Liver (tissue), 9 donors: Measurements from ENCODE around the gene ATP6V1F. TPM values are rescaled to one million over a fixed set of nuclear protein-coding genes. Genes with fewer than 3 reads are reported as not detected.

Experiments
- DNase-seq: peaks from one replicate; pipeline ENCODE4 v3.0.0-alpha.2; 2017; ENCODE audit warnings: low spot score
- H3K27ac ChIP-seq, 2 donors: one replicate each; pipeline ENCODE4 v1.7.0; 2013; ENCODE audit warnings: inconsistent platforms in 2 of 2, low read length in 2 of 2, control low read depth in 1 of 2, low read depth in 1 of 2, mild to moderate bottlenecking in 1 of 2
- H3K27me3 ChIP-seq, 4 donors: one replicate each; pipeline versions ENCODE4 v1.6.1 to v1.7.0; 2013; ENCODE audit warnings: low read length in 3 of 4, inconsistent platforms in 1 of 4, mild to moderate bottlenecking in 1 of 4, moderate library complexity in 1 of 4; ENCODE audit not compliant: control insufficient read depth in 4 of 4, insufficient read depth in 4 of 4
- H3K36me3 ChIP-seq, 4 donors: one replicate each; pipeline versions ENCODE4 v1.6.1 to v1.7.0; 2013; ENCODE audit warnings: low read length in 3 of 4, mild to moderate bottlenecking in 3 of 4, low read depth in 1 of 4, moderate library complexity in 1 of 4; ENCODE audit not compliant: control insufficient read depth in 4 of 4, insufficient read depth in 3 of 4
- H3K4me1 ChIP-seq, 4 donors: one replicate each; pipeline versions ENCODE4 v1.6.1 to v1.7.0; 2013; ENCODE audit warnings: low read length in 3 of 4, mild to moderate bottlenecking in 3 of 4, moderate library complexity in 1 of 4; ENCODE audit not compliant: control insufficient read depth in 4 of 4, insufficient read depth in 4 of 4
- H3K4me3 ChIP-seq, 3 donors: one replicate each; pipeline versions ENCODE4 v1.6.1 to v1.7.0; 2013; ENCODE audit warnings: low read length in 3 of 3, control low read depth in 1 of 3, low read depth in 1 of 3, mild to moderate bottlenecking in 1 of 3
- H3K9ac ChIP-seq, 2 donors: one replicate each; pipeline ENCODE4 v1.7.0; 2013; ENCODE audit warnings: low read length in 2 of 2, mild to moderate bottlenecking in 2 of 2, moderate library complexity in 2 of 2, control low read depth in 1 of 2, low read depth in 1 of 2
- H3K9me3 ChIP-seq, 4 donors: one replicate each; pipeline versions ENCODE4 v1.6.1 to v1.7.0; 2013; ENCODE audit warnings: low read length in 3 of 4; ENCODE audit not compliant: control insufficient read depth in 4 of 4
- ATF3 ChIP-seq: IDR thresholded peaks from 2 replicates; pipeline ENCODE4 v1.6.1; 2016; ENCODE audit warnings: antibody characterized with exemption
- CTCF ChIP-seq: fragments of 150-350 bp; IDR thresholded peaks from 2 replicates; pipeline ENCODE4 v1.5.1; 2017; ENCODE audit warnings: improper control_type of control experiment, low read depth, low read length; ENCODE audit not compliant: missing input control
- EGR1 ChIP-seq, 2 donors: IDR thresholded peaks; 2 replicates each; pipeline ENCODE4 v1.6.1; 2016 to 2018; ENCODE audit warnings: antibody characterized with exemption in 2 of 2, low read depth in 2 of 2
- FOXA1 ChIP-seq: IDR thresholded peaks from 2 replicates; pipeline ENCODE4 v1.6.1; 2016; ENCODE audit warnings: antibody characterized with exemption
- FOXA2 ChIP-seq: IDR thresholded peaks from 2 replicates; pipeline ENCODE4 v1.6.1; 2016; ENCODE audit warnings: antibody characterized with exemption
- GABPA ChIP-seq, 2 donors: IDR thresholded peaks in 1 of 2; conservative IDR thresholded peaks in 1 of 2; 2 replicates each; pipeline ENCODE4 v1.6.1; 2016; ENCODE audit warnings: antibody characterized with exemption in 2 of 2, mild to moderate bottlenecking in 1 of 2, moderate library complexity in 1 of 2
- HNF4A ChIP-seq, 2 donors: conservative IDR thresholded peaks; 2 replicates each; pipeline ENCODE4 v1.6.1; 2016; ENCODE audit warnings: antibody characterized with exemption in 2 of 2, mild to moderate bottlenecking in 2 of 2
- HNF4G ChIP-seq: IDR thresholded peaks from 2 replicates; pipeline ENCODE4 v1.6.1; 2016; ENCODE audit warnings: antibody characterized with exemption
- MAX ChIP-seq: IDR thresholded peaks from 2 replicates; pipeline ENCODE4 v1.6.1; 2016; ENCODE audit warnings: antibody characterized with exemption
- REST ChIP-seq: IDR thresholded peaks from 2 replicates; pipeline ENCODE4 v1.6.1; 2016; ENCODE audit warnings: antibody characterized with exemption, mild to moderate bottlenecking
- SP1 ChIP-seq: IDR thresholded peaks from 2 replicates; pipeline ENCODE4 v1.6.1; 2018; ENCODE audit warnings: antibody characterized with exemption, mild to moderate bottlenecking
- TAF1 ChIP-seq: conservative IDR thresholded peaks from 2 replicates; pipeline ENCODE4 v1.6.1; 2016; ENCODE audit warnings: antibody characterized with exemption, mild to moderate bottlenecking
- WGBS: extraction: QIAGEN DNeasy Blood & Tissue Kit; methylation state at CpG from one replicate; pipeline ENCODE4 v1.1.7; 2013; 5-methylcytosine and 5-hydroxymethylcytosine counted together
- polyA plus RNA-seq, 2 donors: library from polyadenylated mRNA; stranded (reverse) in 1 of 2; unstranded in 1 of 2; fragments of 200-250 nt in 1 of 2; fragments of >200 nt in 1 of 2; fragmentation: Nextera tagmentation in 1 of 2; extraction: Ambion mirVana in 1 of 2; gene quantifications; one replicate each; pipeline versions ENCODE4 v1.2.1 to v1.2.3, GENCODE V29; 2013 to 2015
- total RNA-seq, 2 donors: library from RNA; depleted of rRNA; stranded (reverse); fragments of >200 nt; gene quantifications; one replicate each; pipeline ENCODE4 v1.2.3, GENCODE V29; 2014
- donor health status: healthy.
- donor health status: healthy.
- donor health status: healthy.
- donor health status: healthy.
- donor health status: healthy.

Gene ATP6V1F
- total and polyA plus RNA-seq, 4 donors = 23.1 to 111 (median 47.1) TPM

- TF ChIP-seq ATF3 (no peak), GABPA (IDR thresholded peaks at IDR 0.05 in 1 of 2, conservative IDR thresholded peaks at IDR 0.05 in 1 of 2) (no peak)
Observed at GRCh38 chr7:128876978-128877755, 14.5 kb downstream of the ATP6V1F start (continued).

GRCh38 chr7:128877756-128878120, 15.1 kb downstream of the ATP6V1F start:
- H3K36me3 ChIP-seq = no peaks in the 10 kb centered on the region
- no peaks in the 10 kb centered on the region for H3K9me3 ChIP-seq
- no peak overlapping the region for H3K9ac ChIP-seq
- H3K4me1 ChIP-seq = peaks cover 0 to 7% (median 0%) of the 10 kb centered on the region in 4 donors
- no peaks in the 10 kb centered on the region for H3K27me3 ChIP-seq
- no peak overlapping the region for H3K27ac ChIP-seq
- 91% methylated on average over 4 of the region's 4 CpGs for WGBS
- TF ChIP-seq SP1 = no peak
- no peak overlapping the region for H3K4me3 ChIP-seq
- no peak for DNase-seq

GRCh38 chr7:128878226-128879105, 15.8 kb downstream of the ATP6V1F start:
- Histone ChIP-seq H3K9ac (no peak overlapping the region), H3K27ac (no peak overlapping the region), H3K4me1 (peaks cover 0 to 7% (median 0%) of the 10 kb centered on the region in 4 donors), H3K36me3 (no peaks in the 10 kb centered on the region), H3K9me3 (no peaks in the 10 kb centered on the region), H3K4me3 (no peak overlapping the region), H3K27me3 (no peaks in the 10 kb centered on the region)
- no peak for TF ChIP-seq ATF3
- TF ChIP-seq FOXA1 = no peak
- no peak for TF ChIP-seq MAX
- TF ChIP-seq CTCF = no peak
- TF ChIP-seq REST = no peak
- TF ChIP-seq TAF1 = no peak
- TF ChIP-seq HNF4A (conservative IDR thresholded peaks at IDR 0.05) = no peak
- no peak for TF ChIP-seq EGR1 (IDR thresholded peaks at IDR 0.05; ENCODE audit: low read depth in 2 of 2)
- no peak for TF ChIP-seq FOXA2
- TF ChIP-seq HNF4G = no peak
- no peak for DNase-seq
- 90% methylated on average over 14 of the region's 14 CpGs for WGBS
